Kidney epithelial cell (primary cell): Measurements from ENCODE around the gene KCNJ3. TPM values are rescaled to one million over a fixed set of nuclear protein-coding genes. Genes with fewer than 3 reads are reported as not detected.

Source experiments
- DNase-seq: peaks from one replicate; pipeline ENCODE4 v3.0.0-alpha.2; 2010; ENCODE audit warnings: low read depth
- H3K27me3 ChIP-seq: 2 replicates; pipeline ENCODE4 v1.6.0; 2011; ENCODE audit warnings: low read length; ENCODE audit not compliant: control insufficient read depth, insufficient read depth
- H3K36me3 ChIP-seq: 2 replicates; pipeline ENCODE4 v1.5.1; 2011; ENCODE audit warnings: low read length; ENCODE audit not compliant: control insufficient read depth, insufficient read depth
- H3K4me3 ChIP-seq: 2 replicates; pipeline ENCODE4 v1.5.1; 2011; ENCODE audit warnings: low read depth, mild to moderate bottlenecking, control low read depth, low read length
- total RNA-seq: library from RNA; depleted of rRNA; stranded (reverse); fragments of >200 nt; gene quantifications from 2 replicates; pipeline ENCODE4 v1.2.3, GENCODE V29; 2015
- TF ChIP-seq, protein P1 (sequence below): IDR thresholded peaks from 2 replicates; pipeline ENCODE4 v1.5.1; 2011; ENCODE audit warnings: mild to moderate bottlenecking, moderate library complexity, low read length, control low read depth, inconsistent platforms; ENCODE audit not compliant: insufficient read depth, poor library complexity, severe bottlenecking

KCNJ3 gene
- total RNA-seq, 1 donor from 2014 or later: not detected

DNA sequence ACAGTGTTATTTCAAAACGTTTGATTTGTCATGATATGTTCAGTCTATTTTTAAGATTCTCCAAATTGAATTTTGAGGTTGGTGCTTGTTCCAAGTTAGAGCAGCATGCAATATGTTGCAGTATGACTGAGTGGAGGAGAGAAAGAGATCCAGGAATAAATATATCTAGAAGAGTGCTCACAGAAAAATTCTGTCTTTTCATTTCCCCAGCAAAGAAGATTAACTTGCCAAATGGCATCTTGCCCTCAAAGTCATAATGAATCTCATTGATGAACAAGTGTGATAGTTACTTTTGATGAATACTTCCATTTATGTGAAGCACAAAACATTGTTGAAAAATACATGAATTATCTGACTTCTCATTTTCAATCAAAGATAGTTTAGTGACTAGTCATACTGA, 95.9 kb downstream of the KCNJ3 start:
- DNase-seq: no peak
- Histone ChIP-seq H3K36me3 (no peaks in the 10 kb centered on the region), H3K27me3 (no peaks in the 10 kb centered on the region), H3K4me3 (no peak overlapping the region)
- TF ChIP-seq, protein P1, sequence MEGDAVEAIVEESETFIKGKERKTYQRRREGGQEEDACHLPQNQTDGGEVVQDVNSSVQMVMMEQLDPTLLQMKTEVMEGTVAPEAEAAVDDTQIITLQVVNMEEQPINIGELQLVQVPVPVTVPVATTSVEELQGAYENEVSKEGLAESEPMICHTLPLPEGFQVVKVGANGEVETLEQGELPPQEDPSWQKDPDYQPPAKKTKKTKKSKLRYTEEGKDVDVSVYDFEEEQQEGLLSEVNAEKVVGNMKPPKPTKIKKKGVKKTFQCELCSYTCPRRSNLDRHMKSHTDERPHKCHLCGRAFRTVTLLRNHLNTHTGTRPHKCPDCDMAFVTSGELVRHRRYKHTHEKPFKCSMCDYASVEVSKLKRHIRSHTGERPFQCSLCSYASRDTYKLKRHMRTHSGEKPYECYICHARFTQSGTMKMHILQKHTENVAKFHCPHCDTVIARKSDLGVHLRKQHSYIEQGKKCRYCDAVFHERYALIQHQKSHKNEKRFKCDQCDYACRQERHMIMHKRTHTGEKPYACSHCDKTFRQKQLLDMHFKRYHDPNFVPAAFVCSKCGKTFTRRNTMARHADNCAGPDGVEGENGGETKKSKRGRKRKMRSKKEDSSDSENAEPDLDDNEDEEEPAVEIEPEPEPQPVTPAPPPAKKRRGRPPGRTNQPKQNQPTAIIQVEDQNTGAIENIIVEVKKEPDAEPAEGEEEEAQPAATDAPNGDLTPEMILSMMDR: no peak

DNA sequence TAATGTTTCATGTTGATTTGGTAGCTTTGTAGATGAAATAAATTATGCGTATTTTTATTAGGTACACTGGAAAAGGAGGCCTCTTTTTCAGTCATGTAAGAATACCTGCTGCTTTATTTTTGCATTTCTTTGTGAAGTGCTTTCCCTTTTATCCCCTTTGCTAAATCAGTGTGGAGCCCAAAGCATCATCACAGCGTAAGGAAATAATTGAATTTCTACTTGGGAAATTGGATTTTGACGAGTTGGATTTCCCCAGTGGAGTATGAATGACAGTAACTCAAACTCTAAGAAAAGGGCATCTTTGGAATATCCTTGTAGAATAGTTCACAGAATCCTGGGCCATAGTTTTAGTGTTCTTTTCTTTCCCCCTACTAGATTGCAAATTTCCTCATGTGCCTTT, 97.2 kb downstream of the KCNJ3 start:
- H3K27me3 ChIP-seq: no peaks in the 10 kb centered on the region
- DNase-seq: no peak
- H3K36me3 ChIP-seq: no peaks in the 10 kb centered on the region
- no peak overlapping the region for H3K4me3 ChIP-seq
- TF ChIP-seq, protein P1: no peak

DNA sequence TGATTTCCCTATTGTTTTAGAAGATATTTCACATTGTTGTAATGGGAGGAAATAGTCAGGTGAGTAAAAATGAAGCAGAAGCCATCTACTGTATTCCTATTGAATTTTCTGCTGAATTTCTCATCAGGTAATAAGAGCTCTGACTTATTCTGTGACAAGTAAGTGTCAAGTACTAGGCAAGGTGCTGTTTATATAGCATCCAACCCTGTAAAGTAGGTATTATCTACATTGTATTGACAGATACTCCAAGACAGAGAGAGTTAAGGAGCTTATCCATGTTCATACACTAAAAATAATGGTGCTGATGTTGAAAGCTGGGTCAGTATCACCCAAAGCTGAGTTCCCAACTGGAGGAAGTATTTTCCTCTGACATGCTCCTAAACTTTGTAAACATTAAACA, 106.0 kb downstream of the KCNJ3 start:
- Histone ChIP-seq H3K4me3 (no peak overlapping the region), H3K36me3 (no peaks in the 10 kb centered on the region), H3K27me3 (no peaks in the 10 kb centered on the region)
- no peak for DNase-seq
- TF ChIP-seq, protein P1: no peak

DNA sequence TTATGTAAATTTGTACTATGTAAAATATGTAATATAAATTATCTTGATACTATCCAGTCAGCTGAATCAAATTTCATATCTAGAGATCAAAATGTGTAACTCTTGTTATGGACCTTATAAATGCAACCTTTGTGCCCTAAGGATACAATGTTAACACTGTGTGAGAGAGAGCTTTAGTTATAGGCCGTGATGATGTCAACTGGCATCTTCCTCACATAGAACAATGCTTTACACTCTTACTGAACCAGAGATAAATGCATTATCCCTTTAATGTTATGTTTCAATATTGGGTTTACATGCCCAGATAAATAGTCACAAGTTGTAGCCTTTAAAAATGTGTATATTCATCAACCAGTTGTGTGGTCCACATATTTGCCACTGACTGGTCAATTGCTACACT, 115.1 kb downstream of the KCNJ3 start:
- Histone ChIP-seq H3K36me3 (no peaks in the 10 kb centered on the region), H3K4me3 (no peak overlapping the region), H3K27me3 (no peaks in the 10 kb centered on the region)
- TF ChIP-seq, protein P1: no peak
- no peak for DNase-seq

DNA sequence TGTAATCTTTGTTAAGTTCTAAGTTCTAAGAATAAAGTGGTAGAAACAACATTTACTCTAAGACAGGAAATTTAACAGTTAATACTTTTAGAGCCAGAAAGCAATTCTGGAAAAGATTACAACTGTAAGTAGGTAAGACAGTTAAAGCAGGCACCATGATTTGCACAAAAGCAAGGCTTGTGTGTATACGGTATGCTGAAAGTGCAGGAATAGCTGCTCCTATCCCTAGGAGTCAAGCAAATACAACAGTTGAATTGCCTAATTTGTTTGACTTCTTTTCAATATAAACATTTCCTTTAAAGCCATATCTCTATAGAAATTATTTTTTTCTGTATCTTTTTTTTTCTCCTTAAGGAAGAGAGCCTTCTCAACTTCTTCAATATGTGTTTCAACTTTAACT, 116.4 kb downstream of the KCNJ3 start:
- Histone ChIP-seq H3K27me3 (no peaks in the 10 kb centered on the region), H3K4me3 (no peak overlapping the region), H3K36me3 (no peaks in the 10 kb centered on the region)
- DNase-seq: no peak
- TF ChIP-seq, protein P1: no peak

DNA sequence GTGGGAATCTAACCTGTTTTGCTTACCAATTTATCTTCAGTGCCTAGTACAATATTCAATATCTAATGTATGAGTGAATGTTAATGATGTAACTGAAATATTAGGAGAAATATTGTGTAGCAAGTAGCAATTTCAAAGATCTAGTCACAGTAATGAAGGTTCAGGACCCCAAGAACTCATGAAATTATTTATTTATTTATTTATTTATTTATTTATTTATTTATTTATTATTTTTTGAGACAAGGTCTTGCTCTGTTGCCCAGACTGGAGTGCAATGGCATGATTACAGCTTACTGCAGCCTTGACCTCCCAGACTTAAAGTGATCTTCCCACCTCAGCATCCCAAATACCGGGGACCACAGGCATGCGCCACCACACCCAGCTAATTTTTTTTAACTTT, 126.9 kb downstream of the KCNJ3 start:
- TF ChIP-seq, protein P1: no peak
- no peak for DNase-seq
- no peak overlapping the region for H3K4me3 ChIP-seq
- no peaks in the 10 kb centered on the region for H3K27me3 ChIP-seq
- no peaks in the 10 kb centered on the region for H3K36me3 ChIP-seq
